Midbrain (tissue), 1 donor: ENCODE results near the gene ELANE.
"Not testable (repeated sequence)": the region's sequence is repeated elsewhere in the genome, so short reads cannot be mapped to it uniquely, and the experiment has no call there.

Source experiments
- DNase-seq: peaks from one replicate; lab custom pipeline; 2025; lab: John Stamatoyannopoulos, UW

Gene ELANE

GRCh38 chr19:862581-863314 lies 10.6 kb downstream of the ELANE start:
- no peak for DNase-seq

- no peak for DNase-seq
Measured at GRCh38 chr19:863315-863620, 11.2 kb downstream of the ELANE start.

GRCh38 chr19:866769-867300 lies 14.7 kb downstream of the ELANE start:
- DNase-seq, result no peak

GRCh38 chr19:867301-867793 lies 15.2 kb downstream of the ELANE start:
- DNase-seq, result no peak

GRCh38 chr19:867855-868457 lies 15.9 kb downstream of the ELANE start:
- no peak for DNase-seq

- no peak for DNase-seq
Measured at GRCh38 chr19:868458-869244, 16.5 kb downstream of the ELANE start.

GRCh38 chr19:869245-870177 lies 17.4 kb downstream of the ELANE start:
- DNase-seq, result no peak

- DNase-seq, result no peak
Measured at GRCh38 chr19:870314-870713, 18.2 kb downstream of the ELANE start.

GRCh38 chr19:870963-871401 lies 18.9 kb downstream of the ELANE start:
- DNase-seq, result no peak

- DNase-seq, result no peak
Measured at GRCh38 chr19:871446-872265, 19.6 kb downstream of the ELANE start.

- no peak for DNase-seq
Measured at GRCh38 chr19:872266-872951, 20.3 kb downstream of the ELANE start.

- no peak for DNase-seq
Measured at GRCh38 chr19:873084-873483, 21.0 kb downstream of the ELANE start.

- DNase-seq, result no peak
Measured at GRCh38 chr19:873561-874041, 21.5 kb downstream of the ELANE start.

- DNase-seq, result no peak
Measured at GRCh38 chr19:875265-875879, 23.3 kb downstream of the ELANE start.

- DNase-seq, result no peak
Measured at GRCh38 chr19:876089-876488, 24.0 kb downstream of the ELANE start.

- no peak for DNase-seq
Measured at GRCh38 chr19:876780-877314, 24.7 kb downstream of the ELANE start.

- DNase-seq, result not testable (repeated sequence)
Measured at GRCh38 chr19:877992-878660, 26.0 kb downstream of the ELANE start.

- not testable (repeated sequence) for DNase-seq
Measured at GRCh38 chr19:878751-879561, 26.9 kb downstream of the ELANE start.
